Peyer's patch (tissue), 4 donors: Measurements from ENCODE around the gene PTS.

Experiments
- POLR2A ChIP-seq, 2 donors: fragments of 450-650 bp; IDR thresholded peaks; one replicate each; pipeline ENCODE4 v1.5.1; 2017; ENCODE audit warnings: antibody characterized with exemption in 2 of 2, mild to moderate bottlenecking in 2 of 2, moderate library complexity in 2 of 2
- TF ChIP-seq, protein P1 (sequence below), 6 experiments: fragments of 450-650 bp in 4 of 6; fragments of 200-600 bp in 2 of 6; sonication (generic) in 1 of 6; IDR thresholded peaks; one replicate each; pipeline ENCODE4 v1.5.1; 2017 to 2019; ENCODE audit warnings: antibody characterized with exemption in 6 of 6, mild to moderate bottlenecking in 3 of 6, moderate library complexity in 1 of 6

DNA sequence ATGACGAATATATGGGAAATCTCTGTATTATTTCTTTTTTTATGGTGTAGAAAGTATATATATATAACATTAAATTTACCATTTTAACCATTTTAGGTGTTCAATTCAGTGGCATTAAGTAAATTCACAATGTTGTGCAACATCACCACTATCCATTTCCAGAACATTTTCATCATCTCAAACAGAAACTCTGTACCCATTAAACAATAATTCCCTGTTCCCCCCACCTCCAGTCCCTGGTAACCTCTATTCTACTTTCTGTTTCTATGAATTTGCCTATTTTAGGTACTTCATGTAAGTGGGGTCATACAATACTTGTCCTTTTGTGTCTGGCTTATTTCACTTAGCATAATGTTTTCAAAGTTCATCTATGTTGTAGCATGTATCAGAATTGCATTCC is 15.3 kb upstream of the PTS start:
- TF ChIP-seq POLR2A (IDR thresholded peaks at IDR 0.05) = no peak
- TF ChIP-seq, protein P1, sequence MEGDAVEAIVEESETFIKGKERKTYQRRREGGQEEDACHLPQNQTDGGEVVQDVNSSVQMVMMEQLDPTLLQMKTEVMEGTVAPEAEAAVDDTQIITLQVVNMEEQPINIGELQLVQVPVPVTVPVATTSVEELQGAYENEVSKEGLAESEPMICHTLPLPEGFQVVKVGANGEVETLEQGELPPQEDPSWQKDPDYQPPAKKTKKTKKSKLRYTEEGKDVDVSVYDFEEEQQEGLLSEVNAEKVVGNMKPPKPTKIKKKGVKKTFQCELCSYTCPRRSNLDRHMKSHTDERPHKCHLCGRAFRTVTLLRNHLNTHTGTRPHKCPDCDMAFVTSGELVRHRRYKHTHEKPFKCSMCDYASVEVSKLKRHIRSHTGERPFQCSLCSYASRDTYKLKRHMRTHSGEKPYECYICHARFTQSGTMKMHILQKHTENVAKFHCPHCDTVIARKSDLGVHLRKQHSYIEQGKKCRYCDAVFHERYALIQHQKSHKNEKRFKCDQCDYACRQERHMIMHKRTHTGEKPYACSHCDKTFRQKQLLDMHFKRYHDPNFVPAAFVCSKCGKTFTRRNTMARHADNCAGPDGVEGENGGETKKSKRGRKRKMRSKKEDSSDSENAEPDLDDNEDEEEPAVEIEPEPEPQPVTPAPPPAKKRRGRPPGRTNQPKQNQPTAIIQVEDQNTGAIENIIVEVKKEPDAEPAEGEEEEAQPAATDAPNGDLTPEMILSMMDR (IDR thresholded peaks at IDR 0.05) = no peak
